NCI-H2171 (cell line): ENCODE measurements around the gene KRT222.

Experiments used
- DNase-seq: peaks from one replicate; lab custom pipeline; 2025; lab: John Stamatoyannopoulos, UW

Gene KRT222

GRCh38 chr17:40615068-40615840, 49.7 kb downstream of the KRT222 start:
- DNase-seq: no peak

DNA sequence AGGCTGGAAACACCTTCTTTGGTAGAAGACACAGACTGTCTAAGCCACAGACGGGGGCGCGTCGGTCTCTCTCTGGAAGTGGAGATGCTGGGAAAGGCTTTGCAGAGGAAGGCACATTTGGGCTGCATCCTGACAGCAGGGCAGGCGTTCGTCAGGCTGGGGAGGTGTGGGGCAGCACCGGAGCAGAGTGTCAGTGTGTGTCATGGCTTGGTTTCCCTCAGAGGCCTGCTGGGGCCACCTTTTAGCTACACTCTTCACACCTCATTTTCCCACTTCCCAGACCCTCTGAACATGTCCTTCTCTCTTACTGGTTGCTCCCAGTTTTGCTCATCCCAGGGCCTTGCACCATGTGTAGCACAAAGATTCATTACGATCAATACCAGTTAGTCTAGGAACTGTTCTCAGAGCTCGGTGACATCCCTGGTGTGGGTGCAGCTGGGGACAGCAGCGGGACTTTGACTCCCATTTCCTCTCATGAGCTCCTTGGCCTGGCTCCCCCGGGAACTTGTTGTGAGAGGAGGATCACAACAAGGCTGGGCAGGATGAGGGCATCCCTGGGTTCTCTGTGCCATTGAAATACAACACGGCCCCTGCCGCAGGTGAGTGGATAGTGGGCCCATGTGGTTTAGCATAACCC, 50.4 kb downstream of the KRT222 start:
- no peak for DNase-seq

DNA sequence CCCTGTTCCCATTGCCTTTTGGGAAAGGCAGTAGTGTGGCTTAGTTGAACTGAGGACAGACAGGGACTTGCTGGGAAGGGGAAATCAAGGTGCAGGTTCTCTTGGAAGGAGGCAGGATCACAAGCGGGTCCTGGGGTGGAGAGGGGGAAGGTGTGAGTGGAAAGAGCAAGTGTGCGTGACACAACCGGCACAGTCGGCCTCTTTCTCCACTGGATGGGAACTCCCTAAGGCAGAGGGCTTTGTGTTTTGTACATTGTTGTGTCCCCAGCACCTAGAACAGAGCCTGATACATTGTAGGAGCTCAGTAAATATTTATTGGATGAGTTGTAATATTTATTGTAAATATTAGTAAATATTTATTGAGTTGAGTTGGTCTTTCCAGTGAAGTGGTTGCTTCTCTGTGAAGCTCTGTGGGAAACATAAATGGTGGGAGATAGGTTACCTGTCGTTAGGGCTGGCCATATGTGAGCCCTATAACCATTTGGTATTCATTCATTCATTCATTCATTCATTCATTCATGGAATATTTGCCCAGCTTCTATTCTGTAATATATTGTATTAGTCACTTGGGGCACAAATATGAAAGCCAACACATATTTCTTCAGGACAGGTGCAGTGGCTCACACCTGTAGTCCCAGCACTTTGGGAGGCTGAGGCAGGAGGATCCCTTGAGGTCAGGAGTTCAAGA, 51.4 kb downstream of the KRT222 start:
- DNase-seq: no peak

GRCh38 chr17:40612599-40613244, 52.3 kb downstream of the KRT222 start:
- DNase-seq: no peak

DNA sequence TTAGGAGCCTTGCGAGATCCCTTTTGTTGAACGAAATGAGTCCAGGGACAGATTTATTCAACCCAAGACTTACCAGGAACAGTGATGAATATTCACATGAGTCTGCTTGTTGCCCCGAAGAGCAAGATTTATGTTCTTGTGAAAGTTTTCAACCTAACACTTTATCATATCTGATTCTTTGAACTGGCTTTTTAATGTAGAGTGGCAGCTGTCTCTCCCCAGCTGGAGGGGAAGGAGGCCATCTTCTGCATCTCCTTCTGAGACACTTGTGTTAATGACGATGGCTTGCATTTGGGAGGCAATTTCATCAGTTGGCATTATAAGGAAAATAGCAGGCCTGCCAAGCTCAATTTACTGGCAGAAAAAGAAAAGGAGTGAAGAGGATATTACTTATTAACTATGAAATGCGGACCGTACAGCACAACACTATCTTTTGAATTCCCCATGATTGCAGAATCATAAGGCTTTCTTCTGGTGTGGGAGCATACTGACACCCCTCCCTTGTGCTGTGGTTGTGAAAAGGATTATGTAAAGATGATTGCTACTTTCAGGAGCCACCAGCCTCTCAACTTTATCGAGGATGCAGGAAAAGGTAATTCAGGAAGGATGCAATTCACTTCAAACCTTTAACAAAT, 53.0 kb downstream of the KRT222 start:
- no peak for DNase-seq

GRCh38 chr17:40610359-40610758, 54.6 kb downstream of the KRT222 start:
- DNase-seq: no peak

DNA sequence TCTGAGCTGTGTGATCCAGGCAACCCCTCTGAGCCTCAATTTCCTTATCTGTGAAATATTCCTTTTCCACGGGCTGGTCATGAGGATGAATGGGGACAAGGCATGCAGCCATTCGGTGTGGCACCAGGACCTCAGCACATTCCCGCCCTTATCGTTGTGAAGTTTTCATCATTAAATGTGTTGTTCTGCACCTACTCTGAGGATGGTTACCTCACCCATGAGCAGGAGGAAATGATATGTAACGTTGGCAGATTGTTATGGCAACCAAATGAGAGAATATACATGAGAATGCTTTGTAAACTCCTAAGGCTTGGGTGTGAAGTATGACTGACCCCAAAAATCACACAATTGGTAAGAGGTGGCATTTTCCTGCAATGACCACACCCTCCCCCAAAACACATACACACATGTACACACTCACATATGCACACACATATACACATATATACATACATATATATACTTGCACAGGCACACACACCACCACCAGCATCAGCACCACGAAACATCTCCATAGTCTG, 56.9 kb downstream of the KRT222 start:
- DNase-seq: no peak

- DNase-seq: no peak
Observed at GRCh38 chr17:40607641-40608040, 57.3 kb downstream of the KRT222 start.

- no peak for DNase-seq
Observed at GRCh38 chr17:40606548-40607353, 58.2 kb downstream of the KRT222 start.

DNA sequence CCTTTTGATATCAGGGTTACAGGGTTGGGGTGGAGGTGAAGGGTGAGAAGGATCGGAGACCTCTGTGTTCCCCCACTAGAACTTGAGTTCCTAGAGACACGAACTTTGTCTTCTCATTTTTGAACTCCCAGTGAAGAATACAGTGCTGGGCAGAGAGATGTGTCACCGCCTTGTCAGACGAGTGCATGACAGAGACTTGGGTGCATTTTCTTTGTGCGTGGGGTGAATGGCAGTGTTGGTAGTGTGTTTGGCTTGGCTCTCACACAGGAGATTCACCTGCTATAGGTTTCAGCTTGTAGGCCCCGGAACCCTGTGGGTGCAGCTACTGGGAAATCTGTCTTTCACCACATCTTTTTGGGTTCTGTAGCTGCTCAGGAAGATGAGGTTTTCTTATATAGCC, 59.7 kb downstream of the KRT222 start:
- DNase-seq: no peak
